ENCODE data around the gene AKR7A2. TPM values are rescaled to one million over a fixed set of nuclear protein-coding genes. Genes with fewer than 3 reads are reported as not detected.

AKR7A2 gene
- total and polyA plus RNA-seq, 9 of the 15 experiments (the other 6 are each of a cell fraction or from before 2014, with no cell fraction given), result 2.0 to 78.4 (median 49.4) TPM

- no TSS peak for BruUV-seq (replicated peaks)
- in situ Hi-C loops (cut with MboI), result no loop called here
Observed at GRCh38 chr1:19329188-19329587, 17.2 kb upstream of the AKR7A2 start.

More at GRCh38 chr1:19329188-19329587, 17.2 kb upstream of the AKR7A2 start:
- Histone ChIP-seq H3K4me2 (ENCODE audit: insufficient read depth, low read length) (no peak overlapping the region), H4K20me1 (replicated peaks; ENCODE audit: control insufficient read depth, insufficient read depth, low read length) (peaks cover 33% of the 10 kb centered on the region), H3K9ac (ENCODE audit: insufficient read depth in 1 of 2, low read depth in 2 of 2, low read length in 2 of 2) (no peak overlapping the region), H3K9me1 (ENCODE audit: control insufficient read depth, insufficient read depth, low read length) (peaks cover 17% of the 10 kb centered on the region), H3K27me3 (ENCODE audit: control insufficient read depth in 2 of 2, insufficient read depth in 2 of 2, low read length in 2 of 2) (no peaks in the 10 kb centered on the region), H3K4me3 (no peak overlapping the region), H3K36me3 (ENCODE audit: control insufficient read depth, insufficient read depth, low read length) (peaks cover 47% of the 10 kb centered on the region; the same call in 2 of the 3 replicates), H3K4me1 (replicated peaks in 1 of 2; ENCODE audit: control insufficient read depth in 2 of 2, insufficient read depth in 2 of 2, low read length in 2 of 2) (peaks cover 16 to 42% of the 10 kb centered on the region in 2 experiments), H2AFZ (ENCODE audit: low read depth, low read length) (no peak overlapping the region), H3K79me2 (ENCODE audit: control insufficient read depth, insufficient read depth, low read length) (no peaks in the 10 kb centered on the region), H3K27ac (ENCODE audit: extremely low read depth, low read depth, low read length) (no peak overlapping the region), H3K9me3 (replicated peaks; ENCODE audit: control insufficient read depth, insufficient read depth, low read depth, low read length) (no peaks in the 10 kb centered on the region)
- FAIRE-seq, result no peak
- intact Hi-C loops (cut with micrococcal nuclease), result no loop called here
- WGBS (ENCODE audit: insufficient coverage, low coverage, missing lambda C conversion rate), result 85% methylated on average over 13 of the region's 13 CpGs
- TF ChIP-seq ZNF23 (CRISPR knock-in tag; IDR thresholded peaks at IDR 0.05) (no peak), ZEB2 (IDR thresholded peaks at IDR 0.05) (no peak), POLR2AphosphoS5 (IDR thresholded peaks at IDR 0.05; ENCODE audit: control insufficient read depth, insufficient read depth, low read depth, low read length) (no peak), PHTF2 (CRISPR knock-in tag; IDR thresholded peaks at IDR 0.05) (no peak), RBFOX2 (IDR thresholded peaks at IDR 0.05; ENCODE audit: low read depth, low read length) (no peak), ARID3A (IDR thresholded peaks at IDR 0.05; ENCODE audit: borderline replicate concordance, low read depth, low read length) (no peak), SP1 (CRISPR knock-in tag; IDR thresholded peaks at IDR 0.05) (no peak), BHLHE40 (IDR thresholded peaks at IDR 0.05; ENCODE audit: low read length) (no peak), NFIC (IDR thresholded peaks at IDR 0.05) (no peak), NCOR1 (IDR thresholded peaks at IDR 0.05) (no peak), ZFPM2 (CRISPR knock-in tag; IDR thresholded peaks at IDR 0.05) (no peak), ARID3B (CRISPR knock-in tag; IDR thresholded peaks at IDR 0.05; ENCODE audit: borderline replicate concordance) (no peak), THRA (IDR thresholded peaks at IDR 0.05) (no peak), PTBP1 (IDR thresholded peaks at IDR 0.05; ENCODE audit: low read depth, low read length) (no peak), ZNF274 (IDR thresholded peaks at IDR 0.05; ENCODE audit: borderline replicate concordance, low read depth, low read length) (no peak), NCOA1 (IDR thresholded peaks at IDR 0.05; ENCODE audit: low read depth) (no peak), TRIM28 (IDR thresholded peaks at IDR 0.05) (no peak), CHD1 (IDR thresholded peaks at IDR 0.05; ENCODE audit: low read length) (no peak), CHD2 (IDR thresholded peaks at IDR 0.05; ENCODE audit: low read depth, low read length) (no peak), ESRRB (CRISPR knock-in tag; IDR thresholded peaks at IDR 0.05; ENCODE audit: borderline replicate concordance) (no peak)
- ChIA-PET CTCF (ENCODE audit: low intra/inter-chr PET ratio) (no interaction called here), POLR2A (interaction anchor here (0.8 to 4.7 kb wide), 2 partner anchors 16 to 78 kb away, joined by 3 to 21 read pairs; partner anchors contain the start of genes AKR7A2, EMC1 and SLC66A1)
- no peak for ATAC-seq
- DNase-seq (ENCODE audit: extremely low read depth in 1 of 4, low spot score in 3 of 4), result no peak

Data from K562 (cell line).